IMR-90 (cell line): ENCODE measurements around the gene SAMHD1. TPM values are rescaled to one million over a fixed set of nuclear protein-coding genes. Genes with fewer than 3 reads are reported as not detected.

ENCODE experiments used
- ATAC-seq: fragments of 200-7000 bp; cut with Tn5 transposase; 2 replicates; pipeline ENCODE4 v1.9.1; 2020; ENCODE audit warnings: low read depth, mild to moderate bottlenecking, moderate library complexity
- BruUV-seq: library from RNA; stranded (reverse); fragments of 400-500 nt; replicated peaks from 2 replicates; lab custom pipeline; 2021; lab: Mats Ljungman, UMichigan
- CTCF ChIA-PET: fragments of 300-600 bp; formaldehyde crosslinking; extraction: SDS; loops from one replicate; lab custom pipeline; 2021; ENCODE audit warnings: antibody characterized with exemption; lab: Yijun Ruan, JAX
- POLR2A ChIA-PET: fragments of 300-600 bp; sonication (Branson Sonifier 250); formaldehyde crosslinking; loops from one replicate; lab custom pipeline; 2022; ENCODE audit warnings: antibody characterized with exemption; ENCODE audit not compliant: unreplicated experiment; lab: Charles Lee
- DNase-seq: peaks from one replicate; pipeline ENCODE4 v3.0.0; 2013
- H2AFZ ChIP-seq: replicated peaks from 2 replicates; pipeline ENCODE3; 2013; ENCODE audit warnings: low read length, mild to moderate bottlenecking; ENCODE audit not compliant: poor library complexity
- H2AK5ac ChIP-seq: 2 replicates; pipeline ENCODE4 v1.6.1; 2013; ENCODE audit warnings: low read depth, low read length, inconsistent platforms
- H2AK9ac ChIP-seq: replicated peaks from 2 replicates; pipeline ENCODE3; 2013; ENCODE audit warnings: mild to moderate bottlenecking, low read depth, low read length, moderate library complexity; ENCODE audit not compliant: poor library complexity
- H2BK120ac ChIP-seq: 2 replicates; pipeline ENCODE4 v1.6.1; 2013; ENCODE audit warnings: low read depth, low read length, inconsistent platforms
- H2BK15ac ChIP-seq: 3 replicates; pipeline ENCODE4 v1.6.1; 2013; ENCODE audit warnings: low read depth, low read length, inconsistent platforms
- H2BK20ac ChIP-seq: 2 replicates; pipeline ENCODE4 v1.6.1; 2013; ENCODE audit warnings: low read depth, mild to moderate bottlenecking, inconsistent platforms, low read length, moderate library complexity
- H2BK5ac ChIP-seq: 2 replicates; pipeline ENCODE4 v1.6.1; 2013; ENCODE audit warnings: mild to moderate bottlenecking, low read depth, low read length, inconsistent platforms; ENCODE audit not compliant: poor library complexity, severe bottlenecking
- H3K14ac ChIP-seq: replicated peaks from 2 replicates; pipeline ENCODE4 v1.6.1; 2013; ENCODE audit warnings: low read depth, low read length, inconsistent platforms
- H3K18ac ChIP-seq: 2 replicates; pipeline ENCODE4 v1.6.1; 2013; ENCODE audit warnings: low read depth, low read length, control low read depth
- H3K23ac ChIP-seq: 2 replicates; pipeline ENCODE4 v1.6.1; 2013; ENCODE audit warnings: low read depth, low read length, inconsistent platforms
- H3K27ac ChIP-seq: 2 replicates; pipeline ENCODE4 v1.5.1; 2013; ENCODE audit warnings: mild to moderate bottlenecking, control low read depth, low read length; ENCODE audit not compliant: insufficient read depth
- H3K27me3 ChIP-seq: 2 replicates; pipeline ENCODE4 v1.6.1; 2013; ENCODE audit warnings: low read length; ENCODE audit not compliant: control insufficient read depth, insufficient read depth
- H3K36me3 ChIP-seq: 2 replicates; pipeline ENCODE4 v1.6.1; 2013; ENCODE audit warnings: low read length, mixed read lengths; ENCODE audit not compliant: control insufficient read depth, insufficient read depth
- H3K4ac ChIP-seq: 2 replicates; pipeline ENCODE4 v1.6.1; 2013; ENCODE audit warnings: low read depth, low read length, inconsistent platforms
- H3K4me1 ChIP-seq: 2 replicates; pipeline ENCODE4 v1.6.1; 2013; ENCODE audit warnings: low read length, mixed read lengths; ENCODE audit not compliant: control insufficient read depth, insufficient read depth
- H3K4me2 ChIP-seq: 2 replicates; pipeline ENCODE4 v1.6.1; 2013; ENCODE audit warnings: low read depth, mild to moderate bottlenecking, control low read depth, low read length, moderate library complexity
- H3K4me3 ChIP-seq: 2 replicates; pipeline ENCODE4 v1.5.1; 2013; ENCODE audit warnings: low read depth, mild to moderate bottlenecking, control low read depth, low read length, moderate library complexity; ENCODE audit not compliant: insufficient read depth
- H3K56ac ChIP-seq: 2 replicates; pipeline ENCODE4 v1.6.1; 2013; ENCODE audit warnings: low read length, inconsistent platforms; ENCODE audit not compliant: insufficient read depth; ENCODE audit errors: extremely low read depth
- H3K79me1 ChIP-seq, 2 experiments: 2 replicates each; pipeline ENCODE4 v1.6.1; 2013; ENCODE audit warnings: low read length in 2 of 2, inconsistent platforms in 1 of 2, low read depth in 1 of 2
- H3K9ac ChIP-seq: 2 replicates; pipeline ENCODE4 v1.6.1; 2013; ENCODE audit warnings: low read depth, low read length, control low read depth
- H3K9me1 ChIP-seq: 2 replicates; pipeline ENCODE4 v1.6.1; 2013; ENCODE audit warnings: low read length, inconsistent platforms; ENCODE audit not compliant: insufficient read depth
- H3K9me3 ChIP-seq: 2 replicates; pipeline ENCODE4 v1.6.1; 2013; ENCODE audit warnings: low read length; ENCODE audit not compliant: control insufficient read depth, insufficient read depth
- H4K20me1 ChIP-seq: 2 replicates; pipeline ENCODE4 v1.6.1; 2013; ENCODE audit warnings: low read length, inconsistent platforms; ENCODE audit not compliant: insufficient read depth
- H4K5ac ChIP-seq: 2 replicates; pipeline ENCODE4 v1.6.1; 2013; ENCODE audit warnings: mild to moderate bottlenecking, low read depth, low read length, control low read depth
- H4K8ac ChIP-seq, 2 experiments: 2 replicates each; pipeline ENCODE4 v1.6.1; 2013; ENCODE audit warnings: low read depth in 2 of 2, low read length in 2 of 2, control low read depth in 1 of 2, inconsistent platforms in 1 of 2
- H4K91ac ChIP-seq: 2 replicates; pipeline ENCODE4 v1.6.1; 2013; ENCODE audit warnings: low read depth, low read length, inconsistent platforms; ENCODE audit not compliant: insufficient read depth
- BHLHE40 ChIP-seq: fragments of 150-350 bp; IDR thresholded peaks from 2 replicates; pipeline ENCODE4 v1.6.1; 2016; ENCODE audit warnings: mild to moderate bottlenecking, low read depth, low read length
- CEBPB ChIP-seq: IDR thresholded peaks from 2 replicates; pipeline ENCODE4 v1.6.1; 2012; ENCODE audit warnings: low read depth, low read length, improper control_type of control experiment
- CHD1 ChIP-seq: IDR thresholded peaks from 2 replicates; pipeline ENCODE4 v1.6.1; 2012; ENCODE audit warnings: low read depth, low read length, improper control_type of control experiment
- FOS ChIP-seq: fragments of 150-350 bp; IDR thresholded peaks from 2 replicates; pipeline ENCODE4 v1.6.1; 2016; ENCODE audit warnings: low read depth, low read length
- MAFK ChIP-seq: IDR thresholded peaks from 2 replicates; pipeline ENCODE4 v1.6.1; 2012; ENCODE audit warnings: low read depth, low read length, improper control_type of control experiment
- MAZ ChIP-seq: IDR thresholded peaks from 2 replicates; pipeline ENCODE4 v1.6.1; 2012; ENCODE audit warnings: low read depth, mild to moderate bottlenecking, low read length, improper control_type of control experiment, moderate library complexity, borderline replicate concordance
- MXI1 ChIP-seq: IDR thresholded peaks from 2 replicates; pipeline ENCODE4 v1.6.1; 2012; ENCODE audit warnings: low read depth, mild to moderate bottlenecking, low read length, moderate library complexity, borderline replicate concordance
- NFE2L2 ChIP-seq: fragments of 150-350 bp; IDR thresholded peaks from 2 replicates; pipeline ENCODE4 v1.6.1; 2016; ENCODE audit warnings: low read depth, mild to moderate bottlenecking, low read length
- POLR2A ChIP-seq: IDR thresholded peaks from 2 replicates; pipeline ENCODE4 v1.6.1; 2012; ENCODE audit warnings: mild to moderate bottlenecking, low read depth, low read length
- RAD21 ChIP-seq: IDR thresholded peaks from 2 replicates; pipeline ENCODE4 v1.6.1; 2012; ENCODE audit warnings: low read length, improper control_type of control experiment
- RCOR1 ChIP-seq: IDR thresholded peaks from 2 replicates; pipeline ENCODE4 v1.6.1; 2012; ENCODE audit warnings: mild to moderate bottlenecking, low read length, improper control_type of control experiment; ENCODE audit not compliant: insufficient replicate concordance
- RFX5 ChIP-seq: IDR thresholded peaks from 2 replicates; pipeline ENCODE4 v1.8.0; 2012; ENCODE audit warnings: low read depth, mild to moderate bottlenecking, low read length, moderate library complexity
- SMC3 ChIP-seq: fragments of 150-350 bp; IDR thresholded peaks from 2 replicates; pipeline ENCODE4 v1.6.1; 2016; ENCODE audit warnings: low read depth, mild to moderate bottlenecking, antibody characterized with exemption, low read length, moderate library complexity
- USF2 ChIP-seq: fragments of 150-350 bp; IDR thresholded peaks from 2 replicates; pipeline ENCODE4 v1.6.1; 2017; ENCODE audit warnings: mild to moderate bottlenecking, antibody characterized with exemption, low read length, low read depth
- WGBS, 2 experiments: methylation state at CpG; one replicate each; pipeline versions ENCODE4 v1.1.5 to v1.1.7; 2013; ENCODE audit warnings: missing lambda C conversion rate in 2 of 2; ENCODE audit not compliant: insufficient read length in 1 of 2; ENCODE audit errors: extremely low coverage in 2 of 2; 5-methylcytosine and 5-hydroxymethylcytosine counted together
- dilution Hi-C: fragments of 300-500 bp; cut with HindIII; formaldehyde crosslinking; loops from one replicate; pipeline ENCODE4 v1.14.3; 2018; ENCODE audit warnings: low sequenced_read_pairs; ENCODE audit not compliant: unreplicated experiment
- in situ Hi-C: fragments of 300-500 bp; cut with MboI; formaldehyde crosslinking; loops from 3 replicates; pipeline ENCODE4 v1.14.3; 2019; ENCODE audit warnings: low sequenced_read_pairs, inconsistent platforms, mixed read lengths
- intact Hi-C: fragments of 100-400 bp; cut with micrococcal nuclease; formaldehyde crosslinking; loops from 2 replicates; pipeline ENCODE4 v1.10.0; 2022
- polyA plus RNA-seq, 3 experiments: library from polyadenylated mRNA; depleted of rRNA; stranded (reverse); fragments of >200 nt; gene quantifications; 2 replicates each; pipeline ENCODE4 v1.2.3, GENCODE V29; 2012; ENCODE audit warnings: low replicate concordance in 1 of 3
- total RNA-seq: library from RNA; depleted of rRNA; stranded (reverse); fragments of >200 nt; gene quantifications from 2 replicates; pipeline ENCODE4 v1.2.3, GENCODE V29; 2012
- TF ChIP-seq, protein P1 (sequence below): conservative IDR thresholded peaks from 2 replicates; pipeline ENCODE4 v1.5.1; 2012; ENCODE audit warnings: mild to moderate bottlenecking, low read depth, low read length, improper control_type of control experiment
- TF ChIP-seq, protein P2 (sequence below): fragments of 150-350 bp; IDR thresholded peaks from 2 replicates; pipeline ENCODE4 v1.6.1; 2016; ENCODE audit warnings: low read depth, mild to moderate bottlenecking, low read length, moderate library complexity, borderline replicate concordance

Gene SAMHD1
- total and polyA plus RNA-seq, 2 of the 4 experiments (the other 2 are of a cell fraction), result 6.3 to 14.9 TPM

DNA sequence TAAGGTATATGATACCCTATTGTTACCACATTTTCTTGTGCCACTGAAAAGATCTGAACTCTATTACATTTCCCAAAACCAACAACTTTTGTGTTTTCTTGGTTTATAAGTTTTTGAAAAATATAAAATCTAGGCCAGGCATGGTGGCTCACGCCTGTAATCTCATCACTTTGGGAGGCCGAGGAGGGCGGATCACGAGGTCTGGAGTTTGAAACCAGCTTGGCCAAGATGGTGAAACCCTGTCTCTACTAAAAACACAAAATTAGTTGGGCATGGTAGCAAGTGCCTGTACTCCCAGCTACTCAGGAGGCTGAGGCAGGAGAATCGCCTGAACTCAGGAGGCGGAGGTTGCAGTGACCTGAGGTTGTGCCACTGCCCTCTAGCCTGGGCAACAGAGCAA is 34.3 kb downstream of the SAMHD1 start:
- BruUV-seq, result no TSS peak
- WGBS, 2 experiments, result no CpG with 5 or more reads among the region's 6 CpGs
- H2AFZ ChIP-seq, result no peak overlapping the region
- no peaks in the 10 kb centered on the region for H3K9me1 ChIP-seq
- no peak overlapping the region for H2BK5ac ChIP-seq
- CTCF ChIA-PET, result interaction anchor here (0.6 to 0.7 kb wide), 2 partner anchors 10 to 15 kb away, joined by 3 to 5 read pairs; no protein-coding TSS in a partner anchor
- H3K9me3 ChIP-seq, result no peaks in the 10 kb centered on the region
- no peaks in the 10 kb centered on the region for H3K36me3 ChIP-seq
- intact Hi-C loops, result no loop called here
- no peak overlapping the region for H2BK120ac ChIP-seq
- no peaks in the 10 kb centered on the region for H3K4me1 ChIP-seq
- ATAC-seq (no peak), DNase-seq (no peak)
- no peak overlapping the region for H4K8ac ChIP-seq
- H4K20me1 ChIP-seq, result no peaks in the 10 kb centered on the region
- H4K91ac ChIP-seq, result no peak overlapping the region
- H3K18ac ChIP-seq, result no peak overlapping the region
- dilution Hi-C loops, result no loop called here
- no peak overlapping the region for H3K23ac ChIP-seq
- H3K9ac ChIP-seq, result no peak overlapping the region
- no peak overlapping the region for H3K4ac ChIP-seq
- H3K4me3 ChIP-seq, result no peak overlapping the region
- H2AK9ac ChIP-seq, result no peak overlapping the region
- H3K14ac ChIP-seq, result no peak overlapping the region
- no peak overlapping the region for H2BK15ac ChIP-seq
- TF ChIP-seq CEBPB (no peak), NFE2L2 (no peak), MAZ (no peak), SMC3 (no peak), CHD1 (no peak), POLR2A (no peak), RAD21 (no peak), USF2 (no peak), RFX5 (no peak), MXI1 (no peak), RCOR1 (no peak), BHLHE40 (no peak), MAFK (no peak), FOS (no peak)
- TF ChIP-seq, protein P1, sequence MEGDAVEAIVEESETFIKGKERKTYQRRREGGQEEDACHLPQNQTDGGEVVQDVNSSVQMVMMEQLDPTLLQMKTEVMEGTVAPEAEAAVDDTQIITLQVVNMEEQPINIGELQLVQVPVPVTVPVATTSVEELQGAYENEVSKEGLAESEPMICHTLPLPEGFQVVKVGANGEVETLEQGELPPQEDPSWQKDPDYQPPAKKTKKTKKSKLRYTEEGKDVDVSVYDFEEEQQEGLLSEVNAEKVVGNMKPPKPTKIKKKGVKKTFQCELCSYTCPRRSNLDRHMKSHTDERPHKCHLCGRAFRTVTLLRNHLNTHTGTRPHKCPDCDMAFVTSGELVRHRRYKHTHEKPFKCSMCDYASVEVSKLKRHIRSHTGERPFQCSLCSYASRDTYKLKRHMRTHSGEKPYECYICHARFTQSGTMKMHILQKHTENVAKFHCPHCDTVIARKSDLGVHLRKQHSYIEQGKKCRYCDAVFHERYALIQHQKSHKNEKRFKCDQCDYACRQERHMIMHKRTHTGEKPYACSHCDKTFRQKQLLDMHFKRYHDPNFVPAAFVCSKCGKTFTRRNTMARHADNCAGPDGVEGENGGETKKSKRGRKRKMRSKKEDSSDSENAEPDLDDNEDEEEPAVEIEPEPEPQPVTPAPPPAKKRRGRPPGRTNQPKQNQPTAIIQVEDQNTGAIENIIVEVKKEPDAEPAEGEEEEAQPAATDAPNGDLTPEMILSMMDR, result no peak
- TF ChIP-seq, protein P2, sequence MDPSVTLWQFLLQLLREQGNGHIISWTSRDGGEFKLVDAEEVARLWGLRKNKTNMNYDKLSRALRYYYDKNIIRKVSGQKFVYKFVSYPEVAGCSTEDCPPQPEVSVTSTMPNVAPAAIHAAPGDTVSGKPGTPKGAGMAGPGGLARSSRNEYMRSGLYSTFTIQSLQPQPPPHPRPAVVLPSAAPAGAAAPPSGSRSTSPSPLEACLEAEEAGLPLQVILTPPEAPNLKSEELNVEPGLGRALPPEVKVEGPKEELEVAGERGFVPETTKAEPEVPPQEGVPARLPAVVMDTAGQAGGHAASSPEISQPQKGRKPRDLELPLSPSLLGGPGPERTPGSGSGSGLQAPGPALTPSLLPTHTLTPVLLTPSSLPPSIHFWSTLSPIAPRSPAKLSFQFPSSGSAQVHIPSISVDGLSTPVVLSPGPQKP, result no peak
- H3K79me1 ChIP-seq, result no peaks in the 10 kb centered on the region
- H3K4me2 ChIP-seq, result no peak overlapping the region
- H3K27ac ChIP-seq, result no peak overlapping the region
- H3K56ac ChIP-seq, result no peak overlapping the region
- H2BK20ac ChIP-seq, result no peak overlapping the region
- no peak overlapping the region for H4K5ac ChIP-seq
- no peaks in the 10 kb centered on the region for H3K27me3 ChIP-seq
- no peak overlapping the region for H2AK5ac ChIP-seq
- in situ Hi-C loops, result loop anchor here (25.0 kb wide), 1 partner anchor 705 kb away; no protein-coding TSS in a partner anchor
- POLR2A ChIA-PET, result interaction anchor here (0.7 kb wide), 1 partner anchor 111 kb away, joined by 3 read pairs; no protein-coding TSS in a partner anchor
